Transverse colon (tissue), 4 donors: ENCODE data around the gene AGPAT2. TPM values are rescaled to one million over a fixed set of nuclear protein-coding genes. Genes with fewer than 3 reads are reported as not detected.
"Not testable (repeated sequence)": the region's sequence is repeated elsewhere in the genome, so short reads cannot be mapped to it uniquely, and the experiment has no call there.

Experiments
- DNase-seq: peaks from one replicate; pipeline ENCODE4 v3.0.0-alpha.2; 2019
- H3K27ac ChIP-seq, 4 donors: fragments of 200-600 bp; sonication (generic); 2 replicates each; pipeline ENCODE4 v1.5.1; 2016 to 2018; ENCODE audit warnings: inconsistent platforms in 4 of 4
- H3K27me3 ChIP-seq: fragments of 200-600 bp; sonication (generic); 2 replicates; pipeline ENCODE4 v1.5.1; 2017; ENCODE audit warnings: inconsistent platforms
- H3K36me3 ChIP-seq, 4 donors: fragments of 200-600 bp; sonication (generic); 2 replicates each; pipeline ENCODE4 v1.5.1; 2017 to 2019; ENCODE audit warnings: inconsistent platforms in 4 of 4
- H3K4me1 ChIP-seq, 4 donors: fragments of 200-600 bp; sonication (generic); 2 replicates each; pipeline ENCODE4 v1.5.1; 2017 to 2020; ENCODE audit warnings: inconsistent platforms in 4 of 4
- H3K4me3 ChIP-seq, 4 donors: fragments of 200-600 bp; sonication (generic); 1 replicate in 1 of 4; 2 replicates in 3 of 4; pipeline versions ENCODE4 v1.5.1 to v1.6.1; 2017 to 2019; ENCODE audit warnings: inconsistent platforms in 4 of 4
- H3K9me3 ChIP-seq, 2 donors: fragments of 200-600 bp; sonication (generic); 2 replicates each; pipeline ENCODE4 v1.5.1; 2017 to 2019; ENCODE audit warnings: inconsistent platforms in 2 of 2
- EP300 ChIP-seq: sonication (generic); formaldehyde crosslinking; IDR thresholded peaks from one replicate; pipeline ENCODE4 v1.6.1; 2017; ENCODE audit warnings: antibody characterized with exemption, low read depth
- POLR2A ChIP-seq: fragments of 450-650 bp; IDR thresholded peaks from one replicate; pipeline ENCODE4 v1.6.1; 2016; ENCODE audit warnings: antibody characterized with exemption, mild to moderate bottlenecking, moderate library complexity
- POLR2AphosphoS5 ChIP-seq, 3 donors: sonication (generic); formaldehyde crosslinking; IDR thresholded peaks; one replicate each; pipeline ENCODE4 v1.6.1; 2016; ENCODE audit warnings: antibody characterized with exemption in 3 of 3
- WGBS, 2 donors: methylation state at CpG; one replicate each; pipeline ENCODE4 v1.1.5; 2018; ENCODE audit warnings: low coverage in 1 of 2; 5-methylcytosine and 5-hydroxymethylcytosine counted together
- in situ Hi-C, 4 donors: fragments of 200-750 bp; cut with MboI; loops; one replicate each; pipeline versions ENCODE4 v1.15.0 to v1.15.1; 2017; ENCODE audit warnings: low sequenced_read_pairs in 3 of 4, low pct_ligation_motif_present in 1 of 4, low pct_unique_long_range_greater_than_20kb in 1 of 4
- intact Hi-C: fragments of 100-400 bp; cut with DNase I; formaldehyde crosslinking; loops from one replicate; pipeline ENCODE4 v1.15.1; 2023; ENCODE audit warnings: low total_unique reads
- total RNA-seq, 4 donors: library from RNA; depleted of rRNA; stranded (reverse); fragments of >200 nt; gene quantifications; one replicate each; pipeline ENCODE4 v1.1.0, GENCODE V29; 2016
- TF ChIP-seq, protein P1 (sequence below), 5 experiments: fragments of 200-600 bp in 3 of 5; fragments of 450-650 bp in 2 of 5; sonication (generic) in 3 of 5; IDR thresholded peaks; 1 replicate in 2 of 5; 2 replicates in 3 of 5; pipeline ENCODE4 v1.5.1; 2016 to 2017; ENCODE audit warnings: antibody characterized with exemption in 5 of 5, inconsistent platforms in 3 of 5, mild to moderate bottlenecking in 2 of 5, moderate library complexity in 1 of 5

Gene AGPAT2
- total RNA-seq, 4 donors from 2014 or later = 245 to 441 (median 290) TPM

GRCh38 chr9:136707849-136708517 is 20.7 kb upstream of the AGPAT2 start:
- in situ Hi-C loops = no loop called here
- Histone ChIP-seq H3K9me3 (no peaks in the 10 kb centered on the region), H3K27me3 (peaks cover 37% of the 10 kb centered on the region), H3K4me1 (peaks cover 7 to 13% (median 12%) of the 10 kb centered on the region in 4 donors), H3K27ac (no peak overlapping the region), H3K4me3 (no peak overlapping the region), H3K36me3 (no peaks in the 10 kb centered on the region)
- WGBS, 2 donors = 86 to 93% methylated on average over 6 to 19 of the region's 22 CpGs
- intact Hi-C loops = no loop called here
- DNase-seq = no peak
- no peak for TF ChIP-seq EP300
- TF ChIP-seq POLR2AphosphoS5 (IDR thresholded peaks at IDR 0.05) = no peak
- no peak for TF ChIP-seq POLR2A
- TF ChIP-seq, protein P1, sequence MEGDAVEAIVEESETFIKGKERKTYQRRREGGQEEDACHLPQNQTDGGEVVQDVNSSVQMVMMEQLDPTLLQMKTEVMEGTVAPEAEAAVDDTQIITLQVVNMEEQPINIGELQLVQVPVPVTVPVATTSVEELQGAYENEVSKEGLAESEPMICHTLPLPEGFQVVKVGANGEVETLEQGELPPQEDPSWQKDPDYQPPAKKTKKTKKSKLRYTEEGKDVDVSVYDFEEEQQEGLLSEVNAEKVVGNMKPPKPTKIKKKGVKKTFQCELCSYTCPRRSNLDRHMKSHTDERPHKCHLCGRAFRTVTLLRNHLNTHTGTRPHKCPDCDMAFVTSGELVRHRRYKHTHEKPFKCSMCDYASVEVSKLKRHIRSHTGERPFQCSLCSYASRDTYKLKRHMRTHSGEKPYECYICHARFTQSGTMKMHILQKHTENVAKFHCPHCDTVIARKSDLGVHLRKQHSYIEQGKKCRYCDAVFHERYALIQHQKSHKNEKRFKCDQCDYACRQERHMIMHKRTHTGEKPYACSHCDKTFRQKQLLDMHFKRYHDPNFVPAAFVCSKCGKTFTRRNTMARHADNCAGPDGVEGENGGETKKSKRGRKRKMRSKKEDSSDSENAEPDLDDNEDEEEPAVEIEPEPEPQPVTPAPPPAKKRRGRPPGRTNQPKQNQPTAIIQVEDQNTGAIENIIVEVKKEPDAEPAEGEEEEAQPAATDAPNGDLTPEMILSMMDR (IDR thresholded peaks at IDR 0.05) = no peak

- H3K4me3 ChIP-seq = no peak overlapping the region
- in situ Hi-C loops (no loop called here), intact Hi-C loops (no loop called here)
- 86 to 93% methylated on average over 3 to 4 of the region's 7 CpGs for WGBS, 2 donors
- no peaks in the 10 kb centered on the region for H3K9me3 ChIP-seq
- H3K27ac ChIP-seq = no peak overlapping the region
- no peaks in the 10 kb centered on the region for H3K36me3 ChIP-seq
- TF ChIP-seq POLR2A (no peak), POLR2AphosphoS5 (IDR thresholded peaks at IDR 0.05) (no peak), EP300 (no peak)
- TF ChIP-seq, protein P1 (IDR thresholded peaks at IDR 0.05) = no peak
- H3K27me3 ChIP-seq = peaks cover 29% of the 10 kb centered on the region
- no peak for DNase-seq
- peaks cover 6 to 7% (median 6%) of the 10 kb centered on the region in 4 donors for H3K4me1 ChIP-seq
Observed at GRCh38 chr9:136707011-136707410, 19.8 kb upstream of the AGPAT2 start.

GRCh38 chr9:136705564-136705963 is 18.3 kb upstream of the AGPAT2 start:
- intact Hi-C loops = no loop called here
- Histone ChIP-seq H3K4me1 (peaks cover 0 to 6% (median 3%) of the 10 kb centered on the region in 4 donors), H3K36me3 (no peaks in the 10 kb centered on the region), H3K9me3 (no peaks in the 10 kb centered on the region), H3K27me3 (peaks cover 29% of the 10 kb centered on the region), H3K4me3 (no peak overlapping the region), H3K27ac (no peak overlapping the region)
- no peak for TF ChIP-seq EP300
- no peak for TF ChIP-seq POLR2AphosphoS5 (IDR thresholded peaks at IDR 0.05)
- no peak for TF ChIP-seq POLR2A
- TF ChIP-seq, protein P1 (IDR thresholded peaks at IDR 0.05) = no peak
- in situ Hi-C loops = no loop called here
- no peak for DNase-seq
- WGBS, 2 donors = 44% methylated on average over 7 of the region's 7 CpGs; no CpG with 5 or more reads in 1 of the 2 donors

DNA sequence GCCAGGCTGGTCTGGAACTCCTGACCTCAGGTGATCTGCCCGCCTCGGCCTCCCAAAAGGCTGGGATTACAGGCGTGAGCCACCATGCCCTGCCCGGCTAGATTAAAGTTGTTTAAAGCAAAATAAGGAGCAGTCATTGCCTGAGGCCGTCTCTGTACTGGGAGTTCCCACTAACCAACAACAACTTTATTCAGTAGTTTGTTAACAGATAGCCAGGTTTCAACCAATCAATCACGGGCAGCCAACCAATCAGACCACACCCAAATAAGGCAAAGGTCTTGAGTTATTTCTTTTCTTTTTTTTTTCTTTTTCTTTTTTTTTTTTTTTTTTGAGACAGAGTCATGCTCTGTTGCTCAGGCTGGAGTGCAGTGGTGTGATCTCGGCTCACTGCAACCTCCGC is 17.5 kb upstream of the AGPAT2 start:
- in situ Hi-C loops, intact Hi-C loops, H3K9me3 ChIP-seq, H3K4me1 ChIP-seq, H3K36me3 ChIP-seq, DNase-seq, H3K4me3 ChIP-seq, H3K27ac ChIP-seq: not testable (repeated sequence)
- H3K27me3 ChIP-seq = peaks cover 29% of the 10 kb centered on the region
- WGBS, 2 donors = 72 to 87% methylated on average over 3 to 8 of the region's 8 CpGs
